GM19023 (cell line): ENCODE results near the gene SELENOH.
"Not testable (repeated sequence)": the region's sequence is repeated elsewhere in the genome, so short reads cannot be mapped to it uniquely, and the experiment has no call there.

ENCODE experiments used
- ATAC-seq: cut with Tn5 transposase; IDR thresholded peaks from one replicate; pipeline ENCODE4 v1.9.1; 2021; ENCODE audit warnings: mild to moderate bottlenecking, moderate library complexity; ENCODE audit not compliant: unreplicated experiment

The SELENOH gene, protein sequence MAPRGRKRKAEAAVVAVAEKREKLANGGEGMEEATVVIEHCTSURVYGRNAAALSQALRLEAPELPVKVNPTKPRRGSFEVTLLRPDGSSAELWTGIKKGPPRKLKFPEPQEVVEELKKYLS

DNA sequence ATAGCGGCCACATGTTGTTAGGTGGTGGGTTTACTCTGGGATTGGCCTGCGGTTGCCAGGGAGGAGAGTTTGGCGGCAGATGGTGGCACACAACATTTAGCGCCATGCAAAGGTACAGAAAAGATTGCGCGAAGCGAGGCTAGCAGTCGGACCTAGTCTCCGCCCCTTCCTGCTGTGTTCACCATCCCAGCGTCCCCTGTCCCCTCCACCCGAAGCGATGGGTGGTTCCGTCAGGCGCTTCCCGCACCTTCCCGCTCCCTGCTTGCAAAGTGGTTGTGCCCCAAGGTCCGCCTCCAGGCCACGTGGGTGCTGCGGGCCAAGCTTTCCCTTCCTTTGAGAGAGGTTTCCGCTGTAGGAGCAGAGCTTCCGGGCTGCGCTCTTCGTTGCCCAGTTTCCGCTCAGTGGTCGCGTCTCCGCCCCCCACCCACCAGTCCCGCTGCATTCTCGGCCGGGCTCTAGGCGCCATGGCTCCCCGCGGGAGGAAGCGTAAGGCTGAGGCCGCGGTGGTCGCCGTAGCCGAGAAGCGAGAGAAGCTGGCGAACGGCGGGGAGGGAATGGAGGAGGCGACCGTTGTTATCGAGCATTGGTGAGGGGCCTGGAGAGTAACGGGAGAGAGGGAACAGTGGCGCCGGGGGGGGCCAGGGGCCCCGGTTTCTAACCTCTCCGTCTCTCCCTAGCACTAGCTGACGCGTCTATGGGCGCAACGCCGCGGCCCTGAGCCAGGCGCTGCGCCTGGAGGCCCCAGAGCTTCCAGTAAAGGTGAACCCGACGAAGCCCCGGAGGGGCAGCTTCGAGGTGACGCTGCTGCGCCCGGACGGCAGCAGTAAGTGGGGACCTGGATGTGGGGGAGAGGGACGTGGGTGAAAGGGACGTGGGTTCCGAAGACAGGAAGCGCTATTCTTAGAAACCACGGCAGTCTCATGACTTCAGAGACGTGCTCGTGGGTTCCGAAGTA is at the start of gene SELENOH:
Gene SELENOH (plus strand): TSS at position 360 of the 955 bp plus-strand sequence. CDS start 105 bp downstream, at position 465.
- ATAC-seq = peak; percentile 83

DNA sequence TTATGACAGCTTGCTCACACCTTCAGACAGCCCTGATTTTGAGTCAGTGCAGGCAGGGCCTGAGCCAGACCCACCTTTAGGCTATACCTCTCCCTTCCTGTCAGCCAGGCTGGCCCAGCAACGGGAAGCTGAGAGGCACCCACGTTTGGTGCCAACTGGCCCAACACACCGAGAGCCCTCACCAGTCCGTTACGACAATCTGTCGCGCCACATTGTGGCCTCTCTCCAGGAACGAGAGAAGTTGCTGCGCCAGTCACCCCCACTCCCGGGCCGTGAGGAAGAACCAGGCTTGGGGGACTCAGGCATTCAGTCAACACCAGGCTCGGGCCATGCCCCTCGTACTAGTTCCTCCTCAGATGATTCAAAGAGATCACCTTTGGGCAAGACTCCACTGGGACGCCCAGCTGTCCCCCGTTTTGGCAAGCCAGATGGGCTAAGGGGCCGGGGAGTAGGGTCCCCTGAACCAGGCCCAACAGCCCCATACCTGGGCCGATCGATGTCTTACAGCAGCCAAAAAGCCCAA is 42.4 kb upstream of the SELENOH start:
- no peak for ATAC-seq

DNA sequence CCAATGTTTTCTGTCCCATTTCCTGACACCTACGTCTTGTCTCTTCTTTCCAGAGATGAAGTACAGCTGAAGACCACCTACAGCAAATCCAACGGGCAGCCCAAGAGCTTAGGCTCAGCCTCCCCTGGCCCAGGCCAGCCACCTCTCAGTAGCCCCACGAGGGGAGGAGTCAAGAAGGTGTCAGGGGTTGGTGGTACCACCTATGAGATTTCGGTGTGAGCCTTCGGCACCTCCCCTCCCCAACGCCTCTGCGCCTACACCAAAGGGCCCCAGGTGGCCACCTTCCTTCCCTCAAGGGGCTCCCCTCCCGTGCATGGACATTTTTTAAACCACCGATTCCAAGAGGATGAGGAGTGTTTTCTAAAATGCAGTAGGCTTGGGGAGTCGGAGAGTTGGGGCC is 41.5 kb upstream of the SELENOH start:
- no peak for ATAC-seq

DNA sequence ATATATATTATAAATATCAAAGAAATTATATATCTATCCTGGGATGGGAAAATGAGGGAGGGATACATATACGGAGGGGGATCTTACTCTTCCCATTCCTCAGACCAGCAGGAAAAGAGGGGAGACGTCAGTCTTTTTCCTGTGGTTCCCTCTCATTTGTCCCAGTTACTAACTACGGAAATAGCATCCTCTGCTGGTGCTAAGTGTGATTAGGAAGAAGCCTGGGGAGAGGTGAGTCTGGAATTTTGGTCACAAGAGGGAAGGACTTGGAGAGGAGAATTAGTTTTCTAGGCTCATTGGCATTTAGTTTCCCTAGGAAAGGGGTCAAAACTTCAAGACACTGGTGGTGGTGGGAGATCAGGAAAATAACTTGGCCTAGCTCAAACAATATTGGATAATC is 40.9 kb upstream of the SELENOH start:
- no peak for ATAC-seq

DNA sequence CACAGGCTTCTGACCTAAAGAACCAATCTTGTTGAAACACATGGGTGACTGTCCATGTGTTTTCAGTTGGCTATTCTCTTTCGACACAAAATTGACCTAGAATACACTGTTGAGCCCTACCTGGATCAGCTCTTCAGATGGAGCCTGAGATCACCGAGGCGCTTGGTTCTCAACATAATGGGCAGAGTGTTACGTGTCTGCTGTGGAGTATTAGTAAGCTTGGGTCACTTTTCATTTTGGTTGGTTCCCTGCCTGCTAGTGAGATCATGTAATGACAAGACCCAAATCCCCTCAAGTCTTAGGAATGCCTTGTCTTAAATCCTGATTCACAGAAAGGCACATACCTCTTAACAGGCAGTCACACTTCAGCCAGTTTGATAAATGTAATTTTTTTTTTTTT is 38.0 kb upstream of the SELENOH start:
- no peak for ATAC-seq

DNA sequence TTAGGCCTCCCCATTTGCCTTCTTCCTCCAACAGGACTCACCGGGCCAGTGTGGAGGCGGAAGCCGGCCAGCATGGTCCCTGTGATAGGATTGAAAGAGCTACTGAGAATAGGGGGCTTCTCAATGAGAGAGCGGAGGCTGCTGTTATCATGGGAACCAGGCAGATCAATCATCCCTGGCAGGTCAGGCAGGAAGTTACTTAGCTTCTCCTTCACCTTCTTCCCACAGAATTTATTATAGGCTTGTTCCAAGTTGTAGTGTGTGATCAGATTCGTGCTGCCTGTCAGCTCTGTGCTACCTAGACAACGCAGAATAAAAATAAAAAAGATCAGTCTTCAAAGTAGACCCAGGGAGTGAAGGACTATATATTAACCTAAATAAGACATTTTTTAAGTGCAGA is 36.4 kb upstream of the SELENOH start:
- ATAC-seq = no peak

DNA sequence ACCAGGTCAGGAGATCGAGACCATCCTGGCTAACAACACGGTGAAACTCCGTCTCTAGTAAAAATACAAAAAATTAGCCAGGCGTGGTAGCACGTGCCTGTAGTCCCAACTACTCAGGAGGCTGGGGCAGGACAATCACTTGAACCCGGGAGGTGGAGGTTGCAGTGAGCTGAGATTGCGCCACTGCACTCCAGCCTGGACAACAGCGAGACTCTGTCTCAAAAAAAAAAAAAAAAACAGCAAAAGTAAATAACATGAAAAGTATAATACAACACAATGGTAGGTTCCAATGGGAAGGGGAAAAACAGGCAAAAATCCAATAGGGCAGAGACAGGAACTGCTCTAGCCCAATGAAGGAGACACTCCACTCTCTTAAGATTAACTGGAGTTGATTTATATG is 35.9 kb upstream of the SELENOH start:
- ATAC-seq = not testable (repeated sequence)

DNA sequence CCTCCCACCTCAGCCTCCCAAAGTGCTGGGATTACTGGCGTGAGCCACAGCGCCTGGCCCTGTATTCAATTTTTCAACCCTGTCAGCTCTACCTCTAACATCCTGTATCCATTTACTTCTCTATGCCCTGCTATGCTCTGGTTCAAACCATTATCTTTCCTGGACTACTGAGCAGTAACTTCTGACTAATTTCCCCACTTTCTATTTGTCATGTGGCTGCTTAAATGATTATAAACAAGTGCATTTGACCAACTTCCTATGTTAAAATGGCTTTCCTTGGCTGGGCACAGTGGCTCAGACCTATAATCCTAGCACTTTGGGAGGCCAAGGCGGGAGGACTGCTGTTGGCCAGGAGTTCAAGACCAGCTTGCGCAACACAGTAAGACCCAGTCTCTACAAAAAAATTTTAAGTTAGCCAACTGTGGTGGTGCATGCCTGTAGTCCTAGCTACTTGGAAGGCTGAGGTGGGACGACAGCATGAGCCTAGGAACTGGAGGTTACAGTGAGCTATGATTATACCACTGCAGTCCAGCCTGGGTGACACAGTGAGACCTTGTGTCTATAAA is 31.4 kb upstream of the SELENOH start:
- no peak for ATAC-seq

DNA sequence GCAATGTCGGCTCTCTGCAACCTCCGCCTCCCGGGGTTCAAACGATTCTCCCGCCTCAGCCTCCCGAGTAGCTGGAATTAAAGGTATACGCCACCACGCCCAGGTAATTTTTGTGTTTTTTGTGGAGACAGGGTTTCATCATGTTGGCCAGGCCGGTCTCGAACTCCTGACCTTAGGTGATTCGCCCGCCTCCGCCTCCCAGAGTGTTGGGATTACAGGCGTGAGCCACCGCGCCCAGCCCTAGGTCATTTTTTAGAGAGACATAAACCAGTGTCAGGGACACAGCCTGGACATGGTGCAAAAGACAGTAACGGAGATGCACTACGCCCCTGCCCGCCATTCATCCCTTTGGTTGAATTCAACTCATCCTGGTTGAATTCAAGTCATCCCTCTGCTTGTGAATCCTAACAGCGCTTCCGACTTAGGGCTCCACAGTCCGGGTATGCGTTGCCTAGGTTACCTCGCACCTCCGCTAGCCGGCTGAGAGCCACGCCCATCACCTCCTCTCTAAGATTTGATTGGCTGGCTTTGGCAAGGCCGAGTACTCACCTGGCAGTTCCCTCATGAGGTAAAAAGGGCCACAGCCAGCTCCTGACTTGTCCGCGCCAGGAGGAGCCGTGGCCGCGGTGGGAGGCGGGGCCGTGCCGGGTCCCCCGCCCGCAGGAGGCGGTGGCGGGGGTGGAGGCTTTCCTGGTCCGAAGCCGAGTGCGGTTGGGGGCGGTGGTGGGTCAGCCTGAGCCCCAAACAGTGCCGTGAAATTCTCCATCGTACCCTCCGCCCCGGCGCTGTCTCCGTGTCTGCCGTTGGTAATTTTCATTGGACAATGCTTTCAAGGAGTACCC is 29.7 kb upstream of the SELENOH start, which contains the start of gene MED19:
Gene MED19 (minus strand): TSS at position 802 of the 842 bp plus-strand sequence. CDS start 36 bp downstream, at position 766.
- peak; percentile 49 for ATAC-seq

DNA sequence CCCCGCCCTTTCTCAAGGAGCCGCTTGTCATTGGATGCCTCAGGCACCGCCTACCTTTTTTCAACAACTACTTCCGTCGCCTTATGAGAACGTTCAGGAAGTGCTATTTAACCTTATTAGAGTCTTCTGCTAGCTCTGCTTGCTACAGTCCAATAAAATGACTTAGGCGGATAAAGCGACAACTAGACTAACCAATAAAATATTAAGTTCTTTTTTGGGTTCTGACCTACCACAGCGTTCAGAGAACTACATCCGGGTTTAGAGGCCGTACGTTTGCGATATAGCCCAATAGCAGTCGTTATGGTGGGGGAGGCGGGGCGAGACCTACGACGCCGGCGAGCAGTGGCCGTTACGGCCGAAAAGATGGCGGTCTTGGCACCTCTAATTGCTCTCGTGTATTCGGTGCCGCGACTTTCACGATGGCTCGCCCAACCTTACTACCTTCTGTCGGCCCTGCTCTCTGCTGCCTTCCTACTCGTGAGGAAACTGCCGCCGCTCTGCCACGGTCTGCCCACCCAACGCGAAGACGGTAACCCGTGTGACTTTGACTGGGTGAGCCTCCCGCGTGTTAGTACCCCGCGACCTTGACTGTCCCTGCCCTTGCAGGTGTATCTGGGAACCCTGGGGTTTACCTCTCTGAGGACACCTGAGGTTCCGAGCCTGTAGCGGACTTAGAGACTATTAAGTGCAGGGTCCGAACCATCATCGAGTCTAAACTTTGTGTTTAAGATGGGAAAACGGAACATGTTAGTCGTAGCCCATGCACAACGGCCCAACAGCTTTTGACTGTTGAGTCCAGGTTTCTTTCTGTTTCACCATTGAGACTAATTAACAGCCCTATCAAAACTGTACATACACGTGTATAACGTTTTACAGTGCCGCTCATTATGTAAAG is 28.8 kb upstream of the SELENOH start, which contains the start of gene TMX2:
Gene TMX2 (plus strand): TSS at position 338 of the 895 bp plus-strand sequence. CDS start 26 bp downstream, at position 364.
- ATAC-seq = peak; percentile 92

DNA sequence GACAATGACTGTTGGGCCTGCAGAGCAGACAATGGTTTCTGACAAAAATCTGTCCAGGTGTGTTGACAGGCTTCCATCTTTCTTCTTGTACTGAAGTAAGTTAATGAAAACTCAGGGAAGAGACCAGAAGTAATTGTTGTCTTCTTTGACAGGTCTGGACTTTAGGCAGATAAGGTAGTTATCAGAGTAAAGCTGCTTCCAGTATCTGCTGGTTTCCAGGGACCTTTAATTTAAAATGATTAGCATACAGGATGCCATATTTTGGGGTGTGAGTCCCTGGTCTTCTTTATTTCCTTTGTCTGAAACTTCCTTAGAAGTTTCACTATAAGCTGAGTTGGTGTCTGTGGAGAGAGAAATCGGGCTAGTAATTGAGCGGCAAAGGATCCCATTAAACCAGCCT is 27.5 kb upstream of the SELENOH start:
- ATAC-seq = no peak

DNA sequence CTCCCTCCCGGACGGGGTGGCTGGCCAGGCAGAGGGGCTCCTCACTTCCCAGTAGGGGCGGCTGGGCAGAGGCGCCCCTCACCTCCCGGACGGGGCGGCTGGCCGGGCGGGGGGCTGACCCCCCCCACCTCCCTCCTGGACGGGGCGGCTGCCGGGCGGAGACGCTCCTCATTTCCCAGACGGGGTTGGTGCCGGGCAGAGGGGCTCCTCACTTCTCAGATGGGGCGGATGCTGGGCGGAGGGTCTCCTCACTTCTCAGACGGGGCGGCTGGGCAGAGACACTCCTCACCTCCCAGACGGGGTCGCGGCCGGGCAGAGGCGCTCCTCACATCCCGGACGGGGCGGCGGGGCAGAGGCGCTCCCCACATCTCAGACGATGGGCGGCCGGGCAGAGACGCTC is 24.6 kb upstream of the SELENOH start:
- not testable (repeated sequence) for ATAC-seq

DNA sequence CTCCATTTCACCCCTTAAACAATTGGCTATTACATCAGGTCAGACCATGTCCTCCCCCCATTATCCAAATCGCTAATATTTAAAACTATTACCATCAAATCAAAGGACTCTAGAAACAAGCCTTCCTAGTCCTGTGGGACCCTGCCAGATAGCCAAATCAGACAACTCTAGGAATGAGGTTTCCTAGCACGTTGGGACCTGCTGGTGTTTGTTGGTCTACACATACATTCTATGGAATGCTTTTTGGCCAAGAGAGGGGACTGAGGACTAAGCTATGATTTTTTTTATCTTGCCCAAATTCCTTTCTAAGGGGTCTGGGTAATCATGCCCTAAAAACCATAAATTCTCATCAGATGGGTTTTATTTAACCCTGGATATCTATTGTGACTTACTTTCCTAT is 14.1 kb upstream of the SELENOH start:
- no peak for ATAC-seq

DNA sequence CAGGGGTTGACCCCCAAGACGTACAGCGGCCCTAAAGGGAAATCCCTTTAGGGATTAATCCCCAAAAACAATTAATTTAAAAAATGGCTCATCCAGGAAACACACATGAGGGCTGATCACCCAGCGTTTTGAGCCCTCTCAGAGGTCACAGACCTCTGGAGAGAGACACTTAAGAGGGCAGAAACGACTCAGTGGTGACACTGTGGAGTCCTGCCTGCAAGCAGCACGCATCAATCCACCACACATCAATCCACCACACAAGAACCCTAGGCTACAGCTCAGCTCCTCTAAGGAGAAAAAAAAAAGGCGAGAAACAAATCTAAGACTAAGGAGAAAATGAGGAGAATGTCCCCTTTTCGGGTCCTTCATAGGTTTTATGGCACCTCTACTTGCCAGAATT is 12.5 kb upstream of the SELENOH start:
- no peak for ATAC-seq

DNA sequence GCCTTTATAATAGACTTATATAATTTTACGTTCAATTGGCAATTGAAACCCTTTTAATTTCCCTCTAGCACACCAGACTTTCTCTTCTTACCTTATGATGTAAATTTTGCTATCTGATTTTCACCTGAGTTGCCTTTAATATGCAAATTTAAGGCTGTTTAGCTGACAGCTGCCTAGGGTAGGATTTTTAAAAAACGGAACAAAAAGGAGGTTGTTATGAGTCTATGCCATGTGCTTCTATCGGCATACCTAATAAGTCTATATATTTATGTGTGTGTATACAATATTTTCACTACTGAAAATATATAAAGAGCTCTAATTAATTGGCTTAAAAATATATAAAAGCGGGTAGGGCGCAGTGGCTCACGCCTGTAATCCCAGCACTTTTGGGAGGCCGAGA is 11.8 kb upstream of the SELENOH start:
- no peak for ATAC-seq

DNA sequence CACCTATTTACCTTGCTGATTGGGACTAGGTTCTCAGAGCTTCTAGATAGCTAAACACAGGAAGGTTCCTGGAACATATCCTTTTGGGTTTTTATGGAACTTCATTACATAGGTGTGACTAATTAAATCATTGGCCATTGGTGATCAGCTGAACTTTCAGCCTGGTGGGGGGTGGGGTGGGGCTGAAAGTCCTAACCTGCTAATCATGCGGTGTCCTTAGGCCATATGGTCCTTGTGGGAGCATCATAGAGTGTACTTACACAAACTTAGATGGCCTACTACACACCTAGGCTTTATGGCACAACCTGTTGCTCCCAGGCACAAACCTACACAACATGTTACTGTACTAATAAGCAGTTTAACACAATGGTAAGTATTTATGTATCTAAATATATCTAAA is 8.6 kb upstream of the SELENOH start:
- no peak for ATAC-seq

DNA sequence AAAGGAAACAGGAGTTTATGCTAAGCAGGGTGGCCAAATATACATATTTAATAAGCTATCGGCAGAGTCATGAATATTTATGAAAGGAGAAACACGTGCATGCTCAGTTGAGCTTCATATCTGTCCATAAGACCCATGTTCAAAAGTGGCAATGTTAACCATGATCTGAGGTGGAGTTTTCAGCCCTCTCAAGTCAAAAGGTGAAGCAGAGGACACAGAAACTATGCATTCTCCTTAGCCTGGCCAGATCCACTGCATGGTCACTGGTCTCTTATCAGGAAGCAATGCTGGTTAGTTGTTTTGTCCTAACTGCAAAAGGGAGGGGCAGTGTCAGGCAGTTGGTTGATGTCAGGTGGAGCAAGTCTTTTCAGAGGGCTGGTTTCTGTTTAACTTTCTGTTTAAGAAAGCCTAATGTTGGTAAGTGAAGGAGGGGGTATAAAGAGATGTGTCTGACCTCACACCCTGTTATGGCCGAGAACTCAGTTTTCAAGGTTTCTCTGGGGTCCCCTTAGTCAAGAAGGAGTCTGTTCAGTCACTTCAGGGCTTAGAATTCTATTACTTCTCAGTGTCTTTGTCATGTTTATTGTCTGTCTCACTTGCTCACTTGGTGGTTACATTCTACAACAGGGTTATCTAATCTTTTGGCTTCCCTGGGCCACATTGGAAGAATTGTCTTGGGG is 5.5 kb upstream of the SELENOH start:
- ATAC-seq = no peak

DNA sequence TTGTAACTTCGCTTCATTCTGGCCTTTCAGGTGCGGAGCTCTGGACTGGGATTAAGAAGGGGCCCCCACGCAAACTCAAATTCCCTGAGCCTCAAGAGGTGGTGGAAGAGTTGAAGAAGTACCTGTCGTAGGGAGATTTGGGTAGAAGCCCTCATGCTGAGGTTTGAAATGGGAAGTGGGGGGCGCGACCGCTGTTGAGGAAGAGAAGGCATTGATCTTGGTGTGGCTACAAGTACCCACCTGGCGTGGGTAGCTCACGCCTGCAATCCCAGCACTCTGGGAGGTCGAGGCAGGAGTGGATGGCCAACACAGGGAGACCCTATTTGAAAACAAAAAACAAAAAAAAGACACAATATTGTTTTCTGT is 779 bp downstream of the SELENOH start:
- no peak for ATAC-seq

DNA sequence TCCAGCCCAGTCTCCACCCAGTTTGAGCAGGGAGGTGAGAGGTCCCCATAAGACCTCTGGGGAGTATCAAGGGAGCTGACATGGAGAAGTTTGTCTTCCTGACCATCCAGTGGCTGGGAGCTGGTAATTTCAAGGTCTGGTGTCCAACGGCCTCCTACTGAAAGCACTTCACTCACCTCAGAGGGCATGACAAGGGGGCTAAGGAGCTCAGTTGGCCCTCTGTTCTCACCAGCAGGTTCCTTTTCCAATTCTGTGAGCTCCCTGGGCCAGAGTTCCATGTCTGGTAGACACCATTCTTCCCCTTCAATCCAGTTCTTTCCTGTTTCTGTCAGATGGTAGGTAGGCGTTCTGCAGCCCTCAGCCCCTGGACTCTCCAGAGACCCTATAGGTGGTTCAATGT is 3.1 kb downstream of the SELENOH start:
- no peak for ATAC-seq
